Activated T-helper 17 cell treated with anti-CD3 and anti-CD28 coated beads, Interleukin-2, amount 50 U/mL, for 72 hours (primary cell): ENCODE measurements around the gene MYOZ1. TPM values are rescaled to one million over a fixed set of nuclear protein-coding genes. Genes with fewer than 3 reads are reported as not detected.

Experiments
- ATAC-seq: fragments of 150-1000 bp; cut with Tn5 transposase; replicated peaks from 2 replicates; pipeline ENCODE4 v1.10.0; 2021; ENCODE audit warnings: mild to moderate bottlenecking, moderate library complexity
- H3K27ac Mint-ChIP-seq: one replicate; pipeline ENCODE4 v1.8.0; 2022; ENCODE audit warnings: mixed read lengths
- H3K27me3 Mint-ChIP-seq: one replicate; pipeline ENCODE4 v1.8.0; 2022; ENCODE audit warnings: mixed read lengths
- H3K36me3 Mint-ChIP-seq: one replicate; pipeline ENCODE4 v1.8.0; 2022; ENCODE audit warnings: low read depth, mild to moderate bottlenecking, mixed read lengths
- H3K4me1 Mint-ChIP-seq: one replicate; pipeline ENCODE4 v1.8.0; 2022; ENCODE audit warnings: mixed read lengths
- H3K4me3 Mint-ChIP-seq: one replicate; pipeline ENCODE4 v1.8.0; 2022; ENCODE audit warnings: mild to moderate bottlenecking, mixed read lengths
- H3K9me3 Mint-ChIP-seq: one replicate; pipeline ENCODE4 v1.8.0; 2022; ENCODE audit warnings: mixed read lengths
- total RNA-seq, 2 donors: library from RNA; stranded (reverse); gene quantifications; one replicate each; pipeline ENCODE4 v1.2.3, GENCODE V29; 2022

The MYOZ1 gene
- total RNA-seq, 2 donors from 2014 or later: not detected

DNA sequence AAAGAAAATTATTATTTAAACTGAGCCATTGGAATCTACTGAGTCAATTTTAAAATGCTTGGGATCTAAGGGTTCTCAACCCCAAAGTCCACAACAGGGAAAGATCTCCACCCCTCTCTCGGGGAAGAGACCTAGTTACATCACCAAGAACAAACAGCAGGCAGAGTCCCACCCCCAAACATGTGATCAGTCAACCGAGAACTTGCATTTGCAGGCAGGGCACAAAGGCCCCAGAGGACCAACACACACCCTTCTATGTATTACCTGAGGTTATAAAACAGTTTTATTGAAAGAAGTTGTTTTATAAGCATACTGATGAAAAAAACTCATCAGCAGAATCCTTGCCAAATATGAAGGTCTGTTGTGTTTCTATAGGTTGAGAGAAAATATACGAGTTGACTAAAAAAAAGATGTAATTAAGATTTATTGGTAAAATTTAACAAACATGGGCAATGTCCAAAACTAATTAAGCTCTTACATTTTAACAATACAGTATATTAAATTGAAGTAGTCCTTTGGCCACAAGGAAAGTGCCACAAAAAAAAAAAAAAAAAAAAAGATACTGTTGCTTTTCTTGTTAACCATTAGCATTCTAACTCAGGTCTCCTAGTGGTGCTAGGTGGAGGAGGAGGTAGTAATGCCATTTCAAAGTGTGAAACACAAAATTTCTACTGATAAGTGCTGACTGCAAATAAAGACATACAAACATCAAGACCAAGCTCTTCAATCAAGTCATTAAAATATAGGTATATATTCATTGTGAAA is 49.2 kb downstream of the MYOZ1 start:
- no peaks in the 10 kb centered on the region for H3K36me3 Mint-ChIP-seq
- peak overlapping the region; percentile 72 for H3K4me3 Mint-ChIP-seq
- ATAC-seq: peak; percentile 67
- peak overlapping the region; percentile 84 for H3K27ac Mint-ChIP-seq
- peaks cover 13% of the 10 kb centered on the region for H3K4me1 Mint-ChIP-seq
- H3K9me3 Mint-ChIP-seq: no peaks in the 10 kb centered on the region
- H3K27me3 Mint-ChIP-seq: no peaks in the 10 kb centered on the region

DNA sequence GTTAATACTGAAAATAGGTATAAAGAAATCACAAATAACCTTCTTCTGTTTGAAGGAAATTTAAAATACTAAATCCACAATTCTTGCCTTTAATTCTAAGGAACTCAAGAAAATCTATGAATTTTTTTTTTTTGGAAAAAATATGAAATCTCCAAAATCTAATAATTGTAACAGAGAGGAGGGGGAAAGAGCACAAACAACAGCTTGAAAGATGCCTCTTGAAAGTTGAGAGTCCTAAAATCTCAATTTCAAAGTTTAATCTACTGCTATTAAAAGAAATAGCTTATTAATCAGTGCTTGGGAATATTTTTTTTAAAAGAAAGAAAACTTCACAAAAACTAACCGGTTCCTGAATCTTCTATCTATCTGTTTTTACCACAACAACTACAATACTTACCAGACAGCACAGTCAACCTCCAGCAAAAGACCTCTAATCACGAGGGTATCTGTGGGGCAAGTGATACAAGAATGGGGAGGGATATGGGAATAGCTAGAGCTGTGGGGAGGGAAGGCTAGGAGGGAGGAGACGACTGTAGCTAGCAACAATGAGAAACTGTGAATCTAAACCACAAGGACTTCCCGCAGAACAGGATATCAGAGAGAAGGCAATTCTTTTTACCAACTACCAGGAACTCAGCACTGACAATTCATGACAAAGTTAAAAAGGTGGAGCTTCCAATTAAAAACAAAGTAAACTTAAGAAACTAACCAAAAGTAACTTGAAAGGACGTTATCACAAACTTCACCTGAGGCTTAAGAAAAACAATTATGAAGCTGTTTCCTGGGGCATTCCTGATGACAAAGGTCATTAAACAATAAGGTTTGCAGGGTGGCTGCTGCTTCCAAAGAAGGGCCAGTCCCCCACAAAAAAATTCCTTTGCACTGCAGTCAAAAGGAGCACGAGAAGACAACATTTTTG is 50.1 kb downstream of the MYOZ1 start, which contains the start of gene USP54:
USP54 (minus strand) TSS at position 462 of the 919 bp plus-strand sequence. CDS start 15,684 bp downstream, outside the sequence.
- ATAC-seq: peak; percentile 66
- Mint-ChIP-seq H3K36me3 (no peaks in the 10 kb centered on the region), H3K4me1 (peaks cover 13% of the 10 kb centered on the region), H3K9me3 (no peaks in the 10 kb centered on the region), H3K4me3 (peak within 1 kb of the TSS; percentile 72), H3K27ac (peak within 1 kb of the TSS; percentile 84), H3K27me3 (no peaks in the 10 kb centered on the region)

DNA sequence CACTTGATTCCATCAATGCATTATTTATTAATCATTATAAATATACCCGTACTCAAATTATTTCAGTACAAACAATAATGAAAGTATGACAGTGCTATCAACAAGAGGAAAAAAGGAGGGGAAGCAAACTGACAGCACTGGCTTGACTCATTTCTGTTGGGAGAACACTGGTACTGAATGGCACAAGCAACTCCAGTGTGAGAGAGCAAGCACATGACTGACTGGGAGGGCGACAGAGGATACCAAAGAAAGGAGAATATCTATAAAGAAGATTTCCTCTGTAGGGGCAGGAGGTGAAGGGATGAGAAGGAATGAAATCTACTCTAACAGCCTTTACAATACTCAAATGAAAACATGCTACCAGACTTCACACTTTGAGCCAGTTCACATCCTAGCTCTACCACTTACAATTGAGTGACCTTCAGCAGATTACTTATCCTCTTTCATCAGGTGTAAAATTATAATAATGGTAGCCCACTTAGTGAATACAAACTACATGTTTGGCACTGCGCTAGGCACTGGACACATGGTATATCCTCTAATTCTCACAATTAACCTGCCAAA is 51.6 kb downstream of the MYOZ1 start:
- Mint-ChIP-seq H3K27me3 (no peaks in the 10 kb centered on the region), H3K9me3 (no peaks in the 10 kb centered on the region), H3K4me3 (no peak overlapping the region), H3K36me3 (no peaks in the 10 kb centered on the region), H3K4me1 (peaks cover 13% of the 10 kb centered on the region), H3K27ac (no peak overlapping the region)
- ATAC-seq: no peak

DNA sequence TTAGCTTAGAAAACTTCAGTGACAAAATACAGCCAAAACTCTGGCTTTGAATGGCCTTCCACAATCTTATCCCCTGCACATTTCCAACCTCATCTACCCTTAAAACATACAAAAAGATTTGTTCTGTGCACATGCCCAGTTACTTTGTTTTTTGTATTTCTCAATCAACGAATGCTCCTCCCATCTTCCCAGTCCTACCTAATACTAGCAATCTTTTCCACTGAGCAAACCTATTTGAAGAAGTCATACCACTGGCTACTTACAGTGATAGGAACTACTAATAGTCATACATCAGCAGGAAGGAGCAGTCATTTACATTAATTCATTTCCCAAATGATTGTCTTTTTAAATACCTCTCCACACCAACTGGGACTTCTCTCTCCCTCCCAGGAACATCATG is 52.6 kb downstream of the MYOZ1 start:
- no peak overlapping the region for H3K27ac Mint-ChIP-seq
- no peak overlapping the region for H3K4me3 Mint-ChIP-seq
- H3K4me1 Mint-ChIP-seq: peaks cover 13% of the 10 kb centered on the region
- ATAC-seq: no peak
- no peaks in the 10 kb centered on the region for H3K9me3 Mint-ChIP-seq
- H3K36me3 Mint-ChIP-seq: no peaks in the 10 kb centered on the region
- H3K27me3 Mint-ChIP-seq: no peaks in the 10 kb centered on the region

DNA sequence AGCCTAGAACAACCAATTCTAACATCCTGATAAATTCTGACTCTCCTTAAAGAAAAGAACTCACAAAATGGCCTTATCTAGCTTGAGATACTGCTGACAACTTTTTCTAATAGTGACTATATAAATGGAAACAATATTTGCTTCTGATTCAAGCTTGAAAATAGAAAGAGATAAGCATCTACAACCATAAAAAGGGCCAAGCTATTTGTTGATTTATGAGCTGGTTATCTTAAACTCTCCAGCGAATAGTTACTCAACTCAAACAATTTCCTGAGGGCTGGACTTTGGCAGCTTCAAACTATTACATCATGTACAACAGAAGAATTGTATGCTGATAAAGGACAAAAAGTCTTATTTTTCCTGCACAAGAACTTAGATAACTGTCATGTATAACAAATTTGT is 54.7 kb downstream of the MYOZ1 start:
- H3K4me3 Mint-ChIP-seq: no peak overlapping the region
- no peaks in the 10 kb centered on the region for H3K36me3 Mint-ChIP-seq
- no peaks in the 10 kb centered on the region for H3K9me3 Mint-ChIP-seq
- H3K27ac Mint-ChIP-seq: no peak overlapping the region
- ATAC-seq: no peak
- no peaks in the 10 kb centered on the region for H3K27me3 Mint-ChIP-seq
- peaks cover 7% of the 10 kb centered on the region for H3K4me1 Mint-ChIP-seq

DNA sequence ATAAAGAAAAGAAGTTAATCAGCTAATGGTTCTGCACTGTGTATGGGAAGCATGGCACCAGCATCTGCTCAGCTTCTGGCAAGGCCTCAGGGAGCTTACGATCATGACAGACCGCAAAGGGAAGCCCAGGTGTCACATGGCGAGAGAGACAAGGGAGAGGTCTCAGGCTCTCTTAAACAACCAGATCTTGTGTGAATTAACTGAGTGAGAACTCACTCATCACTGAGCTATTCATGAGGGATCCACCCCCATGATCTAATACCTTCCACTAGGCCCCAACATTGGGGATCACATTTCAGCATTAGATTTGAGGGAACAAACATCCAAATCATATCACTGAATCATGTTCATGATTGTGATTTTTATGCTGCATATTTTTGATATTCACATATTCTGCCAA is 55.9 kb downstream of the MYOZ1 start:
- Mint-ChIP-seq H3K27me3 (no peaks in the 10 kb centered on the region), H3K4me1 (no peaks in the 10 kb centered on the region), H3K4me3 (no peak overlapping the region), H3K9me3 (no peaks in the 10 kb centered on the region), H3K27ac (no peak overlapping the region), H3K36me3 (no peaks in the 10 kb centered on the region)
- no peak for ATAC-seq

DNA sequence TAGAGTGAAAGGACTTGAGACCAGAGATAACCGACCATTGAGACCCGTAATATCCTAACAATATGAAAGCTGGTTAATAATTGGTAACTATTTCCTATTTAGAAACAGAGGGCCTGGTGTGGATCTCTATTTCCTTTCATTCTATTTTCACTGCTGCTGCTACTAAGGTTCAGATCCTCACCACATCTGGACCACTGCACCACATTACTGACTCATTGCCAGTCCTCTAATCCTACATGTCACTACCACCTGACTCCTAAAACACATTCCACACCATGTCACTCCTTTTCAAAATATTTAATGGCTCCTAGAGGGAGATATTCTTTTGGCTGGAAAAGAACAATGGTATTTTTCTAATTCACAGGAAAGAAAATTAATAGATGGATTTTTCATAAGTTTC is 56.5 kb downstream of the MYOZ1 start:
- Mint-ChIP-seq H3K27ac (no peak overlapping the region), H3K4me1 (no peaks in the 10 kb centered on the region), H3K36me3 (no peaks in the 10 kb centered on the region), H3K9me3 (no peaks in the 10 kb centered on the region), H3K27me3 (no peaks in the 10 kb centered on the region), H3K4me3 (no peak overlapping the region)
- ATAC-seq: no peak

DNA sequence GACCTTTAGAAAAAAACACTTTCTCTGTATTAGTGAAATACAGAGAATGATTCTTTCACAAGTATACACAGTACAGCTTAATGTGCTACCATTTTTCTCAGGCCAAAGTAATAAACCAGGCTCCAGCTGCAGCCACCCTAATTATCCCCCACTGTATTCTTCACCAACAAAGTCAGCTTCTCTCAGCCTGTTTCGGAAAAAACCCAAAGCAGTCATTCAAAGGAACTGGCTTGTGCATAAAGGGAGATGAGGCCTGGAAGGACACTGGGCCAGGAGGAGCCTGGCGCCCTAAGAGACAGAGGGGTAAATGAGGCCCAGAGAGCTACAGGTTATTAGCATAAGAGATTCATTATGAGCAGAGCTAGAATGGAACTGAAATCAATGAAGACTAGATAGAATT is 59.4 kb downstream of the MYOZ1 start:
- H3K9me3 Mint-ChIP-seq: no peaks in the 10 kb centered on the region
- H3K4me1 Mint-ChIP-seq: no peaks in the 10 kb centered on the region
- H3K27ac Mint-ChIP-seq: no peak overlapping the region
- no peak overlapping the region for H3K4me3 Mint-ChIP-seq
- H3K27me3 Mint-ChIP-seq: no peaks in the 10 kb centered on the region
- no peaks in the 10 kb centered on the region for H3K36me3 Mint-ChIP-seq
- ATAC-seq: no peak

Other genes starting within 250 kb of the MYOZ1 start
- 100 to 1,000 TPM in 1 of 2 donors, 10 to 100 TPM in 1; 90.1 to 133 TPM for gene ANXA7, start 227.4 kb downstream of the MYOZ1 start, total RNA-seq
- 1 to 10 TPM; 4.9 to 7.3 TPM for gene MSS51, start 207.9 kb downstream of the MYOZ1 start, total RNA-seq
- gene PPP3CB, start 145.4 kb downstream of the MYOZ1 start, total RNA-seq: 10 to 100 TPM; 43.9 to 50.1 TPM
- 1 to 10 TPM; 6.3 to 6.4 TPM for gene USP54, start 50.1 kb downstream of the MYOZ1 start, total RNA-seq
- not detected for gene SYNPO2L, start 14.6 kb upstream of the MYOZ1 start, total RNA-seq
- 1 to 10 TPM; 6.3 to 7.2 TPM for gene AGAP5, start 56.6 kb upstream of the MYOZ1 start, total RNA-seq
- gene SEC24C, start 102.9 kb upstream of the MYOZ1 start, total RNA-seq: 100 to 1,000 TPM in 1 of 2 donors, 10 to 100 TPM in 1; 98.5 to 129 TPM
- gene CHCHD1, start 140.6 kb upstream of the MYOZ1 start, total RNA-seq: 10 to 100 TPM; 30.2 to 32.8 TPM
- 100 to 1,000 TPM in 1 of 2 donors, 10 to 100 TPM in 1; 66.1 to 113 TPM for gene ZSWIM8, start 144.1 kb upstream of the MYOZ1 start, total RNA-seq
- 10 to 100 TPM; 41.2 to 64.0 TPM for gene NDST2, start 170.1 kb upstream of the MYOZ1 start, total RNA-seq
- 10 to 100 TPM; 19.5 to 23.2 TPM for gene CAMK2G, start 233.1 kb upstream of the MYOZ1 start, total RNA-seq